ENCODE measurements around the gene FAM50B.

The FAM50B gene

GRCh38 chr6:3819161-3820110 is 29.7 kb upstream of the FAM50B start:
- no peaks in the 10 kb centered on the region for H3K27me3 ChIP-seq (replicated peaks in 2 of 5; ENCODE audit: control insufficient read depth in 4 of 5, insufficient read depth in 5 of 5, low read length in 4 of 5)
- WGBS (ENCODE audit: insufficient coverage), result 90% methylated on average over 10 of the region's 12 CpGs
- no peak for DNase-seq
- H3K27ac ChIP-seq (ENCODE audit: insufficient read depth in 1 of 2, low read depth in 1 of 2, low read length in 2 of 2, poor library complexity in 1 of 2, severe bottlenecking in 2 of 2), result no peak overlapping the region
- CTCF ChIA-PET, result interaction anchor here (1.1 kb wide), 1 partner anchor 29 kb away, joined by 3 read pairs; the partner anchor contains the start of gene FAM50B
- no peaks in the 10 kb centered on the region for H3K36me3 ChIP-seq (ENCODE audit: control insufficient read depth in 4 of 4, insufficient read depth in 4 of 4, low read length in 3 of 4)
- H3K9me3 ChIP-seq (ENCODE audit: control extremely low read depth in 1 of 5, control insufficient read depth in 4 of 5, insufficient read depth in 2 of 5, low read depth in 1 of 5, low read length in 4 of 5), result no peaks in the 10 kb centered on the region
- peaks cover 0 to 9% (median under 1%) of the 10 kb centered on the region in 4 experiments for H3K4me1 ChIP-seq (ENCODE audit: control extremely low read depth in 1 of 4, control insufficient read depth in 4 of 4, insufficient read depth in 4 of 4, low read length in 3 of 4)
- no peak overlapping the region for H3K4me3 ChIP-seq (ENCODE audit: control insufficient read depth in 1 of 7, extremely low read depth in 1 of 7, insufficient read depth in 4 of 7, low read depth in 2 of 7, low read length in 6 of 7)
- POLR2A ChIA-PET, result no interaction called here

- Histone ChIP-seq H3K36me3 (ENCODE audit: control insufficient read depth in 4 of 4, insufficient read depth in 4 of 4, low read length in 3 of 4) (no peaks in the 10 kb centered on the region), H3K4me3 (ENCODE audit: control insufficient read depth in 1 of 7, extremely low read depth in 1 of 7, insufficient read depth in 4 of 7, low read depth in 2 of 7, low read length in 6 of 7) (no peak overlapping the region), H3K27me3 (replicated peaks in 2 of 5; ENCODE audit: control insufficient read depth in 4 of 5, insufficient read depth in 5 of 5, low read length in 4 of 5) (no peaks in the 10 kb centered on the region), H3K27ac (ENCODE audit: insufficient read depth in 1 of 2, low read depth in 1 of 2, low read length in 2 of 2, poor library complexity in 1 of 2, severe bottlenecking in 2 of 2) (no peak overlapping the region), H3K9me3 (ENCODE audit: control extremely low read depth in 1 of 5, control insufficient read depth in 4 of 5, insufficient read depth in 2 of 5, low read depth in 1 of 5, low read length in 4 of 5) (no peaks in the 10 kb centered on the region), H3K4me1 (ENCODE audit: control extremely low read depth in 1 of 4, control insufficient read depth in 4 of 4, insufficient read depth in 4 of 4, low read length in 3 of 4) (no peaks in the 10 kb centered on the region)
- ChIA-PET CTCF (interaction anchor here (1.3 to 1.5 kb wide), 2 partner anchors 9 to 10 kb away, joined by 3 read pairs; no protein-coding TSS in a partner anchor), POLR2A (no interaction called here)
- no peak for DNase-seq
- 94% methylated on average over 7 of the region's 8 CpGs for WGBS (ENCODE audit: insufficient coverage)
Measured at GRCh38 chr6:3820563-3820962, 28.6 kb upstream of the FAM50B start.

GRCh38 chr6:3822747-3823445 is 26.3 kb upstream of the FAM50B start:
- Histone ChIP-seq H3K27ac (ENCODE audit: insufficient read depth in 1 of 2, low read depth in 1 of 2, low read length in 2 of 2, poor library complexity in 1 of 2, severe bottlenecking in 2 of 2) (no peak overlapping the region), H3K4me1 (ENCODE audit: control extremely low read depth in 1 of 4, control insufficient read depth in 4 of 4, insufficient read depth in 4 of 4, low read length in 3 of 4) (no peaks in the 10 kb centered on the region), H3K9me3 (ENCODE audit: control extremely low read depth in 1 of 5, control insufficient read depth in 4 of 5, insufficient read depth in 2 of 5, low read depth in 1 of 5, low read length in 4 of 5) (no peaks in the 10 kb centered on the region), H3K4me3 (ENCODE audit: control insufficient read depth in 1 of 7, extremely low read depth in 1 of 7, insufficient read depth in 4 of 7, low read depth in 2 of 7, low read length in 6 of 7) (no peak overlapping the region), H3K36me3 (ENCODE audit: control insufficient read depth in 4 of 4, insufficient read depth in 4 of 4, low read length in 3 of 4) (no peaks in the 10 kb centered on the region), H3K27me3 (replicated peaks in 2 of 5; ENCODE audit: control insufficient read depth in 4 of 5, insufficient read depth in 5 of 5, low read length in 4 of 5) (no peaks in the 10 kb centered on the region)
- POLR2A ChIA-PET, result no interaction called here
- over 99% methylated on average over 11 of the region's 14 CpGs for WGBS (ENCODE audit: insufficient coverage)
- DNase-seq, result peak in 1 of 3 donors; percentile 28
- CTCF ChIA-PET, result no interaction called here

GRCh38 chr6:3823671-3824070 is 25.5 kb upstream of the FAM50B start:
- CTCF ChIA-PET, result no interaction called here
- 100% methylated on average over 5 of the region's 6 CpGs for WGBS (ENCODE audit: insufficient coverage)

GRCh38 chr6:3825331-3825831 is 23.8 kb upstream of the FAM50B start:
- 94% methylated on average over 10 of the region's 15 CpGs for WGBS (ENCODE audit: insufficient coverage)
- CTCF ChIA-PET, result interaction anchor here (1.4 to 1.7 kb wide), 2 partner anchors 11 to 22 kb away, joined by 3 to 4 read pairs; no protein-coding TSS in a partner anchor
- Histone ChIP-seq H3K4me1 (ENCODE audit: control extremely low read depth in 1 of 4, control insufficient read depth in 4 of 4, insufficient read depth in 4 of 4, low read length in 3 of 4) (no peaks in the 10 kb centered on the region), H3K4me3 (ENCODE audit: control insufficient read depth in 1 of 7, extremely low read depth in 1 of 7, insufficient read depth in 4 of 7, low read depth in 2 of 7, low read length in 6 of 7) (no peak overlapping the region), H3K36me3 (ENCODE audit: control insufficient read depth in 4 of 4, insufficient read depth in 4 of 4, low read length in 3 of 4) (no peaks in the 10 kb centered on the region), H3K27me3 (replicated peaks in 2 of 5; ENCODE audit: control insufficient read depth in 4 of 5, insufficient read depth in 5 of 5, low read length in 4 of 5) (no peaks in the 10 kb centered on the region), H3K27ac (ENCODE audit: insufficient read depth in 1 of 2, low read depth in 1 of 2, low read length in 2 of 2, poor library complexity in 1 of 2, severe bottlenecking in 2 of 2) (no peak overlapping the region), H3K9me3 (ENCODE audit: control extremely low read depth in 1 of 5, control insufficient read depth in 4 of 5, insufficient read depth in 2 of 5, low read depth in 1 of 5, low read length in 4 of 5) (no peaks in the 10 kb centered on the region)
- POLR2A ChIA-PET, result no interaction called here
- DNase-seq, result no peak

More at GRCh38 chr6:3823671-3824070, 25.5 kb upstream of the FAM50B start:
- POLR2A ChIA-PET, result no interaction called here
- Histone ChIP-seq H3K27ac (ENCODE audit: insufficient read depth in 1 of 2, low read depth in 1 of 2, low read length in 2 of 2, poor library complexity in 1 of 2, severe bottlenecking in 2 of 2) (no peak overlapping the region), H3K36me3 (ENCODE audit: control insufficient read depth in 4 of 4, insufficient read depth in 4 of 4, low read length in 3 of 4) (no peaks in the 10 kb centered on the region), H3K9me3 (ENCODE audit: control extremely low read depth in 1 of 5, control insufficient read depth in 4 of 5, insufficient read depth in 2 of 5, low read depth in 1 of 5, low read length in 4 of 5) (no peaks in the 10 kb centered on the region), H3K27me3 (replicated peaks in 2 of 5; ENCODE audit: control insufficient read depth in 4 of 5, insufficient read depth in 5 of 5, low read length in 4 of 5) (no peaks in the 10 kb centered on the region), H3K4me3 (ENCODE audit: control insufficient read depth in 1 of 7, extremely low read depth in 1 of 7, insufficient read depth in 4 of 7, low read depth in 2 of 7, low read length in 6 of 7) (no peak overlapping the region), H3K4me1 (ENCODE audit: control extremely low read depth in 1 of 4, control insufficient read depth in 4 of 4, insufficient read depth in 4 of 4, low read length in 3 of 4) (no peaks in the 10 kb centered on the region)
- DNase-seq, result no peak

DNA sequence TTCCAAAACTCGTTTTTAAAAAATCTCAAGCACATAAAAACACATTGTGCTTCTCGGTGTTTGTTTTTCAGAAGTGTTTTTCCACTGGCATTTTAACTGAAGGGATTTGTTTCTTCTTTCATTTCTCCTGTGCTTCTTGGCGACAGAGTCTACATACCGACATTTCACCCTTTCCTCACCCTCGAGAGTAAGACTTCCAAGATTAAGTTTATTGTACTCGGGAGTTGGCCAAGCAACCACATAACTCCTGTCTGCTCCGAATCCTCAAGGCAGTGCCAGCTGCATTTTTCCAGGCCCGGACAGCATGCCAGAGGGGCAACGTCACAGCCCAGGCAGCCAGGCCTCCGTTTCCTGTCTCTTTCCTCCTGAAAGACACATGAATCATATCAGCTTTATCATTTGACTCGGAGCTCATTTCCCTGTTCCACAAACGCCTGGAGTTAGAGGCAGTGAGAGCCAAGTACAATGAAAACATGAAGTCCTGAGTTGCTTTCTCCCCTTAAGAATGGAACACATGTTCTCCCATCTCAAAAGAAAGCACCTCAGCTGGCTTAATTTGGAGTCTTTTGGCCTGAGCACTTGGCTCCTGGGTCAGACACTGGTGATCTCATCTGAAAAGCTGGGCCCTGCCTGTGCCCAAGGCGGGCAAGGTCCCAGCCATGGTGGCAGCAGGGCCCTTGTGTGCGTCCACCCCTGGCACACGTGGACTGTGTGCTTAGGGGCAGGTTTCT is 23.2 kb upstream of the FAM50B start:
- DNase-seq, result no peak
- POLR2A ChIA-PET, result no interaction called here
- Histone ChIP-seq H3K36me3 (ENCODE audit: control insufficient read depth in 4 of 4, insufficient read depth in 4 of 4, low read length in 3 of 4) (no peaks in the 10 kb centered on the region), H3K27ac (ENCODE audit: insufficient read depth in 1 of 2, low read depth in 1 of 2, low read length in 2 of 2, poor library complexity in 1 of 2, severe bottlenecking in 2 of 2) (no peak overlapping the region), H3K9me3 (ENCODE audit: control extremely low read depth in 1 of 5, control insufficient read depth in 4 of 5, insufficient read depth in 2 of 5, low read depth in 1 of 5, low read length in 4 of 5) (no peaks in the 10 kb centered on the region), H3K27me3 (replicated peaks in 2 of 5; ENCODE audit: control insufficient read depth in 4 of 5, insufficient read depth in 5 of 5, low read length in 4 of 5) (no peaks in the 10 kb centered on the region), H3K4me3 (ENCODE audit: control insufficient read depth in 1 of 7, extremely low read depth in 1 of 7, insufficient read depth in 4 of 7, low read depth in 2 of 7, low read length in 6 of 7) (no peak overlapping the region), H3K4me1 (ENCODE audit: control extremely low read depth in 1 of 4, control insufficient read depth in 4 of 4, insufficient read depth in 4 of 4, low read length in 3 of 4) (no peaks in the 10 kb centered on the region)
- CTCF ChIA-PET, result interaction anchor here (1.4 to 1.7 kb wide), 2 partner anchors 12 to 22 kb away, joined by 3 to 4 read pairs; no protein-coding TSS in a partner anchor
- WGBS (ENCODE audit: insufficient coverage), result 89% methylated on average over 15 of the region's 15 CpGs
